Measurements from ENCODE around the gene MRGPRD. TPM values are rescaled to one million over a fixed set of nuclear protein-coding genes. Genes with fewer than 3 reads are reported as not detected.

MRGPRD gene
- total RNA-seq, 1 experiment from 2014 or later = not detected

DNA sequence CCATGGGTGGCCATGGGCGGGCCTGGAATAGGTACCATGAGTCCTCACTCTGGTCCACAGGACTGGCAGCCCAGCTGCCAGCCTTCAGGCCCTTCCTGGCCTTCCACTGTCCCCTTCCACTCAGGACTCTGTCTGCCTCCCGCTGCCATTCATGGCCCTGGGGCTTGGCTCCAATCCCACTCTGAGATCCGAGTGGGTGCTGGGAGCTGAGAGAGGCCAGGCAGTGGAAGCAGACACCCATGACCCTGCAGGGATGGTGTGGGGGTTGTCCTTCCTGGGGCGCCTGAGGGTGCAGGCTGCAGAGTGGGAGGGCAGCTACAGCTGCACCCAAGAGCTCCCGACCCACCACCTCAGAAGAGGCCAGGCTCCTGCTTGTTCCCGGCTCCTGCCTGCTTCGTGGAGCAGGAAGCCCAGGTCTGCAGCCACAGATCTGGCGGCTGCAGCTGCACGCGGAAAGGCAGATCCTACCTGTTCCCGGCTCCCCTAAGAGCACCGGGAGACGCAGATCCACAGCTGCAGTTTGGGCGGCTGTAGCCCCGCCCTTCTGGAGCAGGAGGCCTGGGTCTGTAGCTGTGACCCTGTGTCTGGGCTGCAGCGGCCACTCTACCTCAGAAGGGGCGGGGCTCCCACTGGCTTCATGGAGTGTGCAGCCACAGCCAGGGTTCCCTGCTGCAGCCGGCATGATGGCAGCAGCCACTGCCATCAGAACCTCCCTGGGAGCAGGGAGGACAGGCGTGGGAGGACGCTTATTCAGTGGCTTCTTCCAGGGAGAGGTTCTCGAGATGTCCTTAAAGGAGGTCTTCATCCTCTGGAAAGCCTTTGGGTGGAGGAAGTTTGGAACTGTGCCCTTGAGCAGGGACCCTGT is 49.6 kb downstream of the MRGPRD start:
- POLR2A ChIA-PET = no interaction called here
- intact Hi-C loops (cut with micrococcal nuclease) = no loop called here
- peaks cover 0 to under 1% of the 10 kb centered on the region in 2 experiments; a peak in 2 of 4 replicates for H3K9me3 ChIP-seq (ENCODE audit: control insufficient read depth in 1 of 2, insufficient read depth in 1 of 2, low read depth in 1 of 2, low read length in 2 of 2)

More for the DNA sequence above, 49.6 kb downstream of the MRGPRD start:
- Histone ChIP-seq H3K4me3 (replicated peaks in 1 of 2; ENCODE audit: low read depth in 1 of 2, low read length in 2 of 2) (no peak overlapping the region), H4K20me1 (ENCODE audit: insufficient read depth) (no peaks in the 10 kb centered on the region), H3K27me3 (ENCODE audit: insufficient read depth, low read length) (no peaks in the 10 kb centered on the region), H3K9ac (ENCODE audit: low read length) (no peak overlapping the region), H3K4me2 (ENCODE audit: low read length) (no peak overlapping the region), H3K4me1 (ENCODE audit: control insufficient read depth in 1 of 2, insufficient read depth in 2 of 2, low read length in 2 of 2) (no peaks in the 10 kb centered on the region), H3K36me3 (ENCODE audit: control insufficient read depth in 1 of 2, insufficient read depth in 2 of 2, low read length in 2 of 2) (peaks cover 19 to 24% of the 10 kb centered on the region in 2 experiments), H3K27ac (ENCODE audit: low read depth, low read length) (no peak overlapping the region), H3K79me2 (ENCODE audit: insufficient read depth, low read length) (peaks cover 7% of the 10 kb centered on the region; the same call in 1 of the 2 replicates), H2AFZ (ENCODE audit: low read depth, low read length, poor library complexity, severe bottlenecking) (no peak overlapping the region), H3K9me2 (ENCODE audit: insufficient read depth) (no peaks in the 10 kb centered on the region)
- no peak for ATAC-seq
- no TSS peak for BruUV-seq (replicated peaks)
- ChIA-PET RAD21 (ENCODE audit: low non-redundant PET in 1 of 2, low total read pairs in 2 of 2, uncharacterized antibody in 2 of 2, unreplicated experiment in 2 of 2) (no interaction called here), CTCF (no interaction called here)
- TF ChIP-seq EZH2phosphoT487 (IDR thresholded peaks at IDR 0.05; ENCODE audit: borderline replicate concordance) (no peak), ZNF274 (IDR thresholded peaks at IDR 0.05; ENCODE audit: low read depth, low read length) (no peak), CBX3 (IDR thresholded peaks at IDR 0.05; ENCODE audit: low read depth) (no peak), CTCF (IDR thresholded peaks at IDR 0.05 in 2 of 3, conservative IDR thresholded peaks at IDR 0.05 in 1 of 3; ENCODE audit: borderline replicate concordance in 1 of 3, insufficient read depth in 1 of 3, low read depth in 2 of 3, low read length in 2 of 3) (no peak), MAX (IDR thresholded peaks at IDR 0.05) (no peak), POLR2A (IDR thresholded peaks at IDR 0.05; ENCODE audit: borderline replicate concordance, extremely low read depth, insufficient read depth, insufficient read length) (no peak), TCF7L2 (IDR thresholded peaks at IDR 0.05; ENCODE audit: borderline replicate concordance, extremely low read depth, insufficient read depth, insufficient read length) (no peak), ZFX (IDR thresholded peaks at IDR 0.05) (no peak)
- DNase-seq (ENCODE audit: low read depth, low spot score) = no peak

Other genes starting within 250 kb of the MRGPRD start
- 24.8 TPM for gene TESMIN, start 229.5 kb downstream of the MRGPRD start, total RNA-seq (2021; ENCODE audit: unreplicated experiment)
- 54.4 TPM for gene CPT1A, start 139.1 kb downstream of the MRGPRD start, total RNA-seq (2021; ENCODE audit: unreplicated experiment)
- 90.2 TPM for gene MRPL21, start 77.2 kb downstream of the MRGPRD start, total RNA-seq (2021; ENCODE audit: unreplicated experiment)
- 19.3 TPM for gene IGHMBP2, start 77.1 kb downstream of the MRGPRD start, total RNA-seq (2021; ENCODE audit: unreplicated experiment)
- gene MRGPRF, start 32.3 kb upstream of the MRGPRD start, total RNA-seq (2021; ENCODE audit: unreplicated experiment) = 0.76 TPM
- 15.2 TPM for gene TPCN2, start 67.9 kb upstream of the MRGPRD start, total RNA-seq (2021; ENCODE audit: unreplicated experiment)
- 0.54 TPM for gene SMIM38, start 174.9 kb upstream of the MRGPRD start, total RNA-seq (2021; ENCODE audit: unreplicated experiment)

Measured in HCT116 (cell line).